K562 (cell line): ENCODE data around the gene OR2Z1. TPM values are rescaled to one million over a fixed set of nuclear protein-coding genes. Genes with fewer than 3 reads are reported as not detected.
A peak's percentile ranks its signal among the peaks of the same experiment; 100 is the strongest.

Source experiments
- GABPB1 ChIP-seq: sonication (generic); formaldehyde crosslinking; IDR thresholded peaks from 2 replicates; pipeline ENCODE4 v1.8.0; 2022; ENCODE audit warnings: mild to moderate bottlenecking, missing genetic modification reagents
- GMEB1 ChIP-seq: fragments of 250-450 bp; sonication (Bioruptor Pico); IDR thresholded peaks from 2 replicates; pipeline ENCODE4 v1.4.0; 2020; ENCODE audit warnings: mild to moderate bottlenecking
- HDAC1 ChIP-seq, 2 experiments: fragments of 450-650 bp; IDR thresholded peaks; 2 replicates each; pipeline ENCODE4 v1.6.1; 2016 to 2017; ENCODE audit warnings: inconsistent platforms in 1 of 2, mild to moderate bottlenecking in 1 of 2, moderate library complexity in 1 of 2
- HDAC3 ChIP-seq: fragments of 450-650 bp; IDR thresholded peaks from 2 replicates; pipeline ENCODE4 v1.6.1; 2018; ENCODE audit warnings: borderline replicate concordance, mild to moderate bottlenecking, moderate library complexity; ENCODE audit not compliant: partially characterized antibody
- HNRNPL ChIP-seq: fragments of 200-400 bp; formaldehyde crosslinking; IDR thresholded peaks from 2 replicates; pipeline ENCODE4 v1.6.1; 2017; ENCODE audit warnings: low read depth, mild to moderate bottlenecking, low read length
- JUN ChIP-seq, 2 experiments: sonication (generic) in 1 of 2; formaldehyde crosslinking in 1 of 2; IDR thresholded peaks; 2 replicates each; pipeline versions ENCODE4 v1.6.1 to v1.8.0; 2012 to 2022; ENCODE audit warnings: borderline replicate concordance in 2 of 2, mild to moderate bottlenecking in 2 of 2, improper control_type of control experiment in 1 of 2, low read depth in 1 of 2, low read length in 1 of 2, missing genetic modification reagents in 1 of 2
- SIN3A ChIP-seq, 2 experiments: fragments of 150-350 bp in 1 of 2; IDR thresholded peaks; 2 replicates each; pipeline ENCODE4 v1.6.1; 2011 to 2016; ENCODE audit warnings: borderline replicate concordance in 2 of 2, low read depth in 2 of 2, low read length in 2 of 2, mild to moderate bottlenecking in 2 of 2, moderate library complexity in 2 of 2; ENCODE audit not compliant: control insufficient read depth in 1 of 2
- SOX6 ChIP-seq: fragments of 450-650 bp; IDR thresholded peaks from 2 replicates; pipeline ENCODE4 v1.6.1; 2014; ENCODE audit warnings: mild to moderate bottlenecking
- SPI1 ChIP-seq: IDR thresholded peaks from 2 replicates; pipeline ENCODE4 v1.6.1; 2011; ENCODE audit warnings: low read depth, low read length, control low read depth, borderline replicate concordance
- TAF15 ChIP-seq: fragments of 200-400 bp; formaldehyde crosslinking; IDR thresholded peaks from 2 replicates; pipeline ENCODE4 v1.6.1; 2017; ENCODE audit warnings: mild to moderate bottlenecking, low read depth, low read length, moderate library complexity
- XRCC3 ChIP-seq: fragments of 450-650 bp; IDR thresholded peaks from 2 replicates; pipeline ENCODE4 v1.6.1; 2017; ENCODE audit warnings: mild to moderate bottlenecking, moderate library complexity
- YY1 ChIP-seq, 3 experiments: IDR thresholded peaks; 2 replicates each; pipeline ENCODE4 v1.6.1; 2011; ENCODE audit warnings: low read length in 2 of 3, mild to moderate bottlenecking in 2 of 3, moderate library complexity in 2 of 3, borderline replicate concordance in 1 of 3, control low read depth in 1 of 3, low read depth in 1 of 3; ENCODE audit not compliant: insufficient read depth in 3 of 3, insufficient replicate concordance in 2 of 3, control insufficient read depth in 1 of 3, insufficient read length in 1 of 3; ENCODE audit errors: extremely low read depth in 1 of 3
- ZNF143 ChIP-seq: sonication (generic); formaldehyde crosslinking; IDR thresholded peaks from 2 replicates; pipeline ENCODE4 v1.9.0; 2022; ENCODE audit warnings: mild to moderate bottlenecking, missing genetic modification reagents
- ZNF778 ChIP-seq: fragments of 450-650 bp; formaldehyde crosslinking; IDR thresholded peaks from 2 replicates; pipeline ENCODE4 v1.4.0; 2020; ENCODE audit warnings: mild to moderate bottlenecking, moderate library complexity
- polyA plus RNA-seq, 8 experiments: library from polyadenylated mRNA; depleted of rRNA in 4 of 8; stranded (reverse) in 5 of 8; unstranded in 3 of 8; fragments of >200 nt; fragmentation: Nextera tagmentation in 2 of 8; fragmentation: Illumina TruSeq in 1 of 8; extraction: Ambion mirVana in 2 of 8; extraction: Trizol in 1 of 8; gene quantifications; 2 replicates each; pipeline versions ENCODE4 v1.2.1 to v1.2.3, GENCODE V29; 2011 to 2014; ENCODE audit warnings: inconsistent platforms in 1 of 8, missing spikeins in 1 of 8
- total RNA-seq, 7 experiments: library from RNA; depleted of rRNA in 6 of 7; stranded (reverse); fragments of >200 nt in 6 of 7; fragmentation: Illumina TruSeq in 2 of 7; extraction: Trizol in 2 of 7; gene quantifications; 2 replicates each; pipeline versions ENCODE4 v1.2.1 to v1.2.3, GENCODE V29; 2011 to 2021; ENCODE audit warnings: low replicate concordance in 1 of 7
- TF ChIP-seq, protein P1 (sequence below), 3 experiments: fragments of 200-800 bp in 1 of 3; fragments of 250-450 bp in 1 of 3; fragments of 450-650 bp in 1 of 3; sonication (Bioruptor Pico) in 1 of 3; sonication (Bioruptor generic) in 1 of 3; formaldehyde crosslinking in 1 of 3; IDR thresholded peaks; 2 replicates each; pipeline versions ENCODE4 v1.6.1 to v1.8.0; 2016 to 2022; ENCODE audit warnings: mild to moderate bottlenecking in 2 of 3, missing genetic modification characterization in 2 of 3, missing compliant biosample characterization in 1 of 3, moderate library complexity in 1 of 3
- TF ChIP-seq, protein P2 (sequence below): sonication (generic); formaldehyde crosslinking; IDR thresholded peaks from 2 replicates; pipeline ENCODE4 v1.8.1; 2022; ENCODE audit warnings: missing genetic modification reagents

Gene OR2Z1
- total and polyA plus RNA-seq, 9 of the 15 experiments (the other 6 are each of a cell fraction or from before 2014, with no cell fraction given) = 0.13 TPM; not detected in 8

- no peak for TF ChIP-seq HNRNPL
- TF ChIP-seq, protein P1, sequence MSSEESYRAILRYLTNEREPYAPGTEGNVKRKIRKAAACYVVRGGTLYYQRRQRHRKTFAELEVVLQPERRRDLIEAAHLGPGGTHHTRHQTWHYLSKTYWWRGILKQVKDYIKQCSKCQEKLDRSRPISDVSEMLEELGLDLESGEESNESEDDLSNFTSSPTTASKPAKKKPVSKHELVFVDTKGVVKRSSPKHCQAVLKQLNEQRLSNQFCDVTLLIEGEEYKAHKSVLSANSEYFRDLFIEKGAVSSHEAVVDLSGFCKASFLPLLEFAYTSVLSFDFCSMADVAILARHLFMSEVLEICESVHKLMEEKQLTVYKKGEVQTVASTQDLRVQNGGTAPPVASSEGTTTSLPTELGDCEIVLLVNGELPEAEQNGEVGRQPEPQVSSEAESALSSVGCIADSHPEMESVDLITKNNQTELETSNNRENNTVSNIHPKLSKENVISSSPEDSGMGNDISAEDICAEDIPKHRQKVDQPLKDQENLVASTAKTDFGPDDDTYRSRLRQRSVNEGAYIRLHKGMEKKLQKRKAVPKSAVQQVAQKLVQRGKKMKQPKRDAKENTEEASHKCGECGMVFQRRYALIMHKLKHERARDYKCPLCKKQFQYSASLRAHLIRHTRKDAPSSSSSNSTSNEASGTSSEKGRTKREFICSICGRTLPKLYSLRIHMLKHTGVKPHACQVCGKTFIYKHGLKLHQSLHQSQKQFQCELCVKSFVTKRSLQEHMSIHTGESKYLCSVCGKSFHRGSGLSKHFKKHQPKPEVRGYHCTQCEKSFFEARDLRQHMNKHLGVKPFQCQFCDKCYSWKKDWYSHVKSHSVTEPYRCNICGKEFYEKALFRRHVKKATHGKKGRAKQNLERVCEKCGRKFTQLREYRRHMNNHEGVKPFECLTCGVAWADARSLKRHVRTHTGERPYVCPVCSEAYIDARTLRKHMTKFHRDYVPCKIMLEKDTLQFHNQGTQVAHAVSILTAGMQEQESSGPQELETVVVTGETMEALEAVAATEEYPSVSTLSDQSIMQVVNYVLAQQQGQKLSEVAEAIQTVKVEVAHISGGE (CRISPR knock-in tag; IDR thresholded peaks at IDR 0.05) = 0 out of 6 replicates have a peak, but pooled peaks of 1 of the 3 experiments have one; percentile 21
- TF ChIP-seq SOX6 = peak; percentile 51; the same call in 1 of the 2 replicates
- TF ChIP-seq, protein P2, sequence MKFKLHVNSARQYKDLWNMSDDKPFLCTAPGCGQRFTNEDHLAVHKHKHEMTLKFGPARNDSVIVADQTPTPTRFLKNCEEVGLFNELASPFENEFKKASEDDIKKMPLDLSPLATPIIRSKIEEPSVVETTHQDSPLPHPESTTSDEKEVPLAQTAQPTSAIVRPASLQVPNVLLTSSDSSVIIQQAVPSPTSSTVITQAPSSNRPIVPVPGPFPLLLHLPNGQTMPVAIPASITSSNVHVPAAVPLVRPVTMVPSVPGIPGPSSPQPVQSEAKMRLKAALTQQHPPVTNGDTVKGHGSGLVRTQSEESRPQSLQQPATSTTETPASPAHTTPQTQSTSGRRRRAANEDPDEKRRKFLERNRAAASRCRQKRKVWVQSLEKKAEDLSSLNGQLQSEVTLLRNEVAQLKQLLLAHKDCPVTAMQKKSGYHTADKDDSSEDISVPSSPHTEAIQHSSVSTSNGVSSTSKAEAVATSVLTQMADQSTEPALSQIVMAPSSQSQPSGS (CRISPR knock-in tag) = no peak
- no peak for TF ChIP-seq HDAC3
- TF ChIP-seq SPI1 = peak; percentile 73; the same call in 1 of the 2 replicates
- TF ChIP-seq HDAC1 (IDR thresholded peaks at IDR 0.05) = no peak
- TF ChIP-seq GABPB1 (CRISPR knock-in tag) = no peak
- no peak for TF ChIP-seq TAF15
- TF ChIP-seq GMEB1 = no peak
- no peak for TF ChIP-seq ZNF778 (CRISPR knock-in tag)
- TF ChIP-seq JUN (IDR thresholded peaks at IDR 0.05; ENCODE audit: borderline replicate concordance, low read depth, low read length) = peak; percentile 38; the same call in 1 of the 2 replicates
- no peak for TF ChIP-seq JUN (CRISPR knock-in tag; IDR thresholded peaks at IDR 0.05; ENCODE audit: borderline replicate concordance)
- TF ChIP-seq YY1 (IDR thresholded peaks at IDR 0.05; ENCODE audit: borderline replicate concordance in 1 of 3, control insufficient read depth in 1 of 3, extremely low read depth in 1 of 3, insufficient read depth in 3 of 3, insufficient read length in 1 of 3, insufficient replicate concordance in 2 of 3, low read depth in 1 of 3, low read length in 2 of 3) = no peak
- TF ChIP-seq XRCC3 = no peak
- no peak for TF ChIP-seq SIN3A (IDR thresholded peaks at IDR 0.05; ENCODE audit: borderline replicate concordance in 2 of 2, control insufficient read depth in 1 of 2, low read depth in 2 of 2, low read length in 2 of 2)
- no peak for TF ChIP-seq ZNF143
Observed at GRCh38 chr19:8681345-8682029, 39.9 kb upstream of the OR2Z1 start (continued).
